ENCODE measurements around the gene CADPS. TPM values are rescaled to one million over a fixed set of nuclear protein-coding genes. Genes with fewer than 3 reads are reported as not detected.

Gene CADPS
- total and polyA plus RNA-seq, 2 donors: 2.3 to 4.4 TPM

GRCh38 chr3:62843508-62843907, 31.7 kb downstream of the CADPS start:
- H3K36me3 ChIP-seq (ENCODE audit: control insufficient read depth in 2 of 2, insufficient read depth in 2 of 2, low read length in 1 of 2): no peaks in the 10 kb centered on the region
- DNase-seq (ENCODE audit: low read depth in 6 of 9, low spot score in 9 of 9): no peak
- H3K27me3 ChIP-seq (ENCODE audit: control insufficient read depth in 2 of 2, insufficient read depth in 1 of 2, low read length in 1 of 2): no peaks in the 10 kb centered on the region
- H3K27ac ChIP-seq (ENCODE audit: low read depth in 1 of 2, low read length in 1 of 2): no peak overlapping the region
- H3K4me1 ChIP-seq (ENCODE audit: control insufficient read depth in 2 of 2, insufficient read depth in 2 of 2, low read length in 2 of 2): no peaks in the 10 kb centered on the region
- H3K4me3 ChIP-seq (ENCODE audit: low read length in 2 of 2): no peak overlapping the region
- no peaks in the 10 kb centered on the region for H3K9me3 ChIP-seq (ENCODE audit: control insufficient read depth in 2 of 2, insufficient read depth in 1 of 2, low read length in 1 of 2)
- 57% methylated on average over 1 of the region's 1 CpG for WGBS

- Histone ChIP-seq H3K4me1 (ENCODE audit: control insufficient read depth in 2 of 2, insufficient read depth in 2 of 2, low read length in 2 of 2) (no peaks in the 10 kb centered on the region), H3K9me3 (ENCODE audit: control insufficient read depth in 2 of 2, insufficient read depth in 1 of 2, low read length in 1 of 2) (no peaks in the 10 kb centered on the region), H3K27me3 (ENCODE audit: control insufficient read depth in 2 of 2, insufficient read depth in 1 of 2, low read length in 1 of 2) (no peaks in the 10 kb centered on the region), H3K27ac (ENCODE audit: low read depth in 1 of 2, low read length in 1 of 2) (no peak overlapping the region), H3K4me3 (ENCODE audit: low read length in 2 of 2) (no peak overlapping the region), H3K36me3 (ENCODE audit: control insufficient read depth in 2 of 2, insufficient read depth in 2 of 2, low read length in 1 of 2) (no peaks in the 10 kb centered on the region)
- WGBS: 99% methylated on average over 1 of the region's 1 CpG
- no peak for DNase-seq (ENCODE audit: low read depth in 6 of 9, low spot score in 9 of 9)
Observed at GRCh38 chr3:62839748-62840147, 35.5 kb downstream of the CADPS start.

GRCh38 chr3:62837145-62837787, 38.0 kb downstream of the CADPS start:
- Histone ChIP-seq H3K9me3 (ENCODE audit: control insufficient read depth in 2 of 2, insufficient read depth in 1 of 2, low read length in 1 of 2) (no peaks in the 10 kb centered on the region), H3K4me3 (ENCODE audit: low read length in 2 of 2) (no peak overlapping the region), H3K27ac (ENCODE audit: low read depth in 1 of 2, low read length in 1 of 2) (no peak overlapping the region), H3K4me1 (ENCODE audit: control insufficient read depth in 2 of 2, insufficient read depth in 2 of 2, low read length in 2 of 2) (no peaks in the 10 kb centered on the region), H3K36me3 (ENCODE audit: control insufficient read depth in 2 of 2, insufficient read depth in 2 of 2, low read length in 1 of 2) (no peaks in the 10 kb centered on the region), H3K27me3 (ENCODE audit: control insufficient read depth in 2 of 2, insufficient read depth in 1 of 2, low read length in 1 of 2) (no peaks in the 10 kb centered on the region)
- WGBS: 87% methylated on average over 6 of the region's 6 CpGs
- DNase-seq (ENCODE audit: low read depth in 6 of 9, low spot score in 9 of 9): peak in 1 of 9 donors; percentile 8

GRCh38 chr3:62835554-62836236, 39.5 kb downstream of the CADPS start:
- Histone ChIP-seq H3K4me3 (ENCODE audit: low read length in 2 of 2) (no peak overlapping the region), H3K4me1 (ENCODE audit: control insufficient read depth in 2 of 2, insufficient read depth in 2 of 2, low read length in 2 of 2) (no peaks in the 10 kb centered on the region), H3K27ac (ENCODE audit: low read depth in 1 of 2, low read length in 1 of 2) (no peak overlapping the region), H3K36me3 (ENCODE audit: control insufficient read depth in 2 of 2, insufficient read depth in 2 of 2, low read length in 1 of 2) (no peaks in the 10 kb centered on the region), H3K9me3 (ENCODE audit: control insufficient read depth in 2 of 2, insufficient read depth in 1 of 2, low read length in 1 of 2) (no peaks in the 10 kb centered on the region), H3K27me3 (ENCODE audit: control insufficient read depth in 2 of 2, insufficient read depth in 1 of 2, low read length in 1 of 2) (no peaks in the 10 kb centered on the region)
- peak in 1 of 9 donors; percentile 7 for DNase-seq (ENCODE audit: low read depth in 6 of 9, low spot score in 9 of 9)
- 43% methylated on average over 3 of the region's 3 CpGs for WGBS

GRCh38 chr3:62833538-62833937, 41.7 kb downstream of the CADPS start:
- no peaks in the 10 kb centered on the region for H3K9me3 ChIP-seq (ENCODE audit: control insufficient read depth in 2 of 2, insufficient read depth in 1 of 2, low read length in 1 of 2)
- no peaks in the 10 kb centered on the region for H3K27me3 ChIP-seq (ENCODE audit: control insufficient read depth in 2 of 2, insufficient read depth in 1 of 2, low read length in 1 of 2)
- no peaks in the 10 kb centered on the region for H3K4me1 ChIP-seq (ENCODE audit: control insufficient read depth in 2 of 2, insufficient read depth in 2 of 2, low read length in 2 of 2)
- H3K4me3 ChIP-seq (ENCODE audit: low read length in 2 of 2): no peak overlapping the region
- no peaks in the 10 kb centered on the region for H3K36me3 ChIP-seq (ENCODE audit: control insufficient read depth in 2 of 2, insufficient read depth in 2 of 2, low read length in 1 of 2)
- no peak for DNase-seq (ENCODE audit: low read depth in 6 of 9, low spot score in 9 of 9)
- H3K27ac ChIP-seq (ENCODE audit: low read depth in 1 of 2, low read length in 1 of 2): no peak overlapping the region

GRCh38 chr3:62832553-62832952, 42.7 kb downstream of the CADPS start:
- Histone ChIP-seq H3K9me3 (ENCODE audit: control insufficient read depth in 2 of 2, insufficient read depth in 1 of 2, low read length in 1 of 2) (no peaks in the 10 kb centered on the region), H3K27me3 (ENCODE audit: control insufficient read depth in 2 of 2, insufficient read depth in 1 of 2, low read length in 1 of 2) (no peaks in the 10 kb centered on the region), H3K4me1 (ENCODE audit: control insufficient read depth in 2 of 2, insufficient read depth in 2 of 2, low read length in 2 of 2) (no peaks in the 10 kb centered on the region), H3K36me3 (ENCODE audit: control insufficient read depth in 2 of 2, insufficient read depth in 2 of 2, low read length in 1 of 2) (no peaks in the 10 kb centered on the region), H3K4me3 (ENCODE audit: low read length in 2 of 2) (no peak overlapping the region), H3K27ac (ENCODE audit: low read depth in 1 of 2, low read length in 1 of 2) (no peak overlapping the region)
- 92% methylated on average over 7 of the region's 7 CpGs for WGBS
- no peak for DNase-seq (ENCODE audit: low read depth in 6 of 9, low spot score in 9 of 9)

GRCh38 chr3:62830727-62831322, 44.4 kb downstream of the CADPS start:
- Histone ChIP-seq H3K4me3 (ENCODE audit: low read length in 2 of 2) (no peak overlapping the region), H3K27me3 (ENCODE audit: control insufficient read depth in 2 of 2, insufficient read depth in 1 of 2, low read length in 1 of 2) (no peaks in the 10 kb centered on the region), H3K27ac (ENCODE audit: low read depth in 1 of 2, low read length in 1 of 2) (no peak overlapping the region), H3K36me3 (ENCODE audit: control insufficient read depth in 2 of 2, insufficient read depth in 2 of 2, low read length in 1 of 2) (no peaks in the 10 kb centered on the region), H3K4me1 (ENCODE audit: control insufficient read depth in 2 of 2, insufficient read depth in 2 of 2, low read length in 2 of 2) (no peaks in the 10 kb centered on the region), H3K9me3 (ENCODE audit: control insufficient read depth in 2 of 2, insufficient read depth in 1 of 2, low read length in 1 of 2) (no peaks in the 10 kb centered on the region)
- no peak for DNase-seq (ENCODE audit: low read depth in 6 of 9, low spot score in 9 of 9)
- WGBS: 83% methylated on average over 2 of the region's 2 CpGs

- Histone ChIP-seq H3K4me1 (ENCODE audit: control insufficient read depth in 2 of 2, insufficient read depth in 2 of 2, low read length in 2 of 2) (no peaks in the 10 kb centered on the region), H3K36me3 (ENCODE audit: control insufficient read depth in 2 of 2, insufficient read depth in 2 of 2, low read length in 1 of 2) (no peaks in the 10 kb centered on the region), H3K27ac (ENCODE audit: low read depth in 1 of 2, low read length in 1 of 2) (no peak overlapping the region), H3K27me3 (ENCODE audit: control insufficient read depth in 2 of 2, insufficient read depth in 1 of 2, low read length in 1 of 2) (no peaks in the 10 kb centered on the region), H3K4me3 (ENCODE audit: low read length in 2 of 2) (no peak overlapping the region), H3K9me3 (ENCODE audit: control insufficient read depth in 2 of 2, insufficient read depth in 1 of 2, low read length in 1 of 2) (no peaks in the 10 kb centered on the region)
- no peak for DNase-seq (ENCODE audit: low read depth in 6 of 9, low spot score in 9 of 9)
Observed at GRCh38 chr3:62827550-62827949, 47.7 kb downstream of the CADPS start.

- Histone ChIP-seq H3K9me3 (ENCODE audit: control insufficient read depth in 2 of 2, insufficient read depth in 1 of 2, low read length in 1 of 2) (no peaks in the 10 kb centered on the region), H3K36me3 (ENCODE audit: control insufficient read depth in 2 of 2, insufficient read depth in 2 of 2, low read length in 1 of 2) (no peaks in the 10 kb centered on the region), H3K4me1 (ENCODE audit: control insufficient read depth in 2 of 2, insufficient read depth in 2 of 2, low read length in 2 of 2) (no peaks in the 10 kb centered on the region), H3K27ac (ENCODE audit: low read depth in 1 of 2, low read length in 1 of 2) (no peak overlapping the region), H3K4me3 (ENCODE audit: low read length in 2 of 2) (no peak overlapping the region), H3K27me3 (ENCODE audit: control insufficient read depth in 2 of 2, insufficient read depth in 1 of 2, low read length in 1 of 2) (no peaks in the 10 kb centered on the region)
- 95% methylated on average over 6 of the region's 6 CpGs for WGBS
- DNase-seq (ENCODE audit: low read depth in 6 of 9, low spot score in 9 of 9): no peak
Observed at GRCh38 chr3:62824965-62825592, 50.1 kb downstream of the CADPS start.
